Gastrocnemius medialis (tissue), 4 donors: ENCODE data around the gene ASB16.
"Not testable (repeated sequence)": the region's sequence is repeated elsewhere in the genome, so short reads cannot be mapped to it uniquely, and the experiment has no call there.

ENCODE experiments used
- CTCF ChIP-seq, 5 experiments: fragments of 450-650 bp in 3 of 5; fragments of 200-600 bp in 2 of 5; sonication (generic) in 2 of 5; IDR thresholded peaks in 4 of 5; conservative IDR thresholded peaks in 1 of 5; 1 replicate in 4 of 5; 2 replicates in 1 of 5; pipeline ENCODE4 v1.5.1; 2016 to 2019; ENCODE audit warnings: antibody characterized with exemption in 5 of 5, mild to moderate bottlenecking in 3 of 5, moderate library complexity in 3 of 5
- POLR2A ChIP-seq, 2 donors: fragments of 450-650 bp; IDR thresholded peaks; one replicate each; pipeline ENCODE4 v1.6.1; 2017; ENCODE audit warnings: antibody characterized with exemption in 2 of 2, mild to moderate bottlenecking in 2 of 2, moderate library complexity in 2 of 2

- TF ChIP-seq CTCF (IDR thresholded peaks at IDR 0.05 in 4 of 5, conservative IDR thresholded peaks at IDR 0.05 in 1 of 5); POLR2A (IDR thresholded peaks at IDR 0.05): not testable (repeated sequence)
These were observed 26.6 kb upstream of the ASB16 start for GRCh38 chr17:44143921-44144320.
